Embryonic facial prominence (tissue), 1 donor: ENCODE measurements around the gene RECQL.
"Not testable (repeated sequence)": the region's sequence is repeated elsewhere in the genome, so short reads cannot be mapped to it uniquely, and the experiment has no call there.

Source experiments
- DNase-seq: peaks from one replicate; pipeline ENCODE4 v3.0.0-alpha.2; 2016; ENCODE audit errors: extremely low spot score

Gene RECQL

GRCh38 chr12:21502164-21502496, 695 bp upstream of the RECQL start:
- DNase-seq: no peak

- no peak for DNase-seq
Observed at GRCh38 chr12:21500786-21501257, 613 bp downstream of the RECQL start.

- no peak for DNase-seq
Observed at GRCh38 chr12:21499765-21500164, 1.7 kb downstream of the RECQL start.

GRCh38 chr12:21485998-21486397, 15.4 kb downstream of the RECQL start:
- no peak for DNase-seq

- DNase-seq: no peak
Observed at GRCh38 chr12:21483531-21483930, 17.9 kb downstream of the RECQL start.

- no peak for DNase-seq
Observed at GRCh38 chr12:21478756-21479455, 22.5 kb downstream of the RECQL start.

GRCh38 chr12:21476949-21477348, 24.5 kb downstream of the RECQL start:
- no peak for DNase-seq

- no peak for DNase-seq
Observed at GRCh38 chr12:21475552-21475951, 25.9 kb downstream of the RECQL start.

- no peak for DNase-seq
Observed at GRCh38 chr12:21472197-21472823, 29.1 kb downstream of the RECQL start.

GRCh38 chr12:21471294-21471693, 30.1 kb downstream of the RECQL start:
- DNase-seq: no peak

- not testable (repeated sequence) for DNase-seq
Observed at GRCh38 chr12:21467334-21467733, 34.1 kb downstream of the RECQL start.

GRCh38 chr12:21459474-21459873, 42.0 kb downstream of the RECQL start:
- DNase-seq: no peak

- no peak for DNase-seq
Observed at GRCh38 chr12:21456291-21456780, 45.1 kb downstream of the RECQL start.

- no peak for DNase-seq
Observed at GRCh38 chr12:21453312-21453852, 48.1 kb downstream of the RECQL start.

- no peak for DNase-seq
Observed at GRCh38 chr12:21451529-21451928, 49.9 kb downstream of the RECQL start.

- DNase-seq: no peak
Observed at GRCh38 chr12:21444193-21445146, 57.0 kb downstream of the RECQL start.

GRCh38 chr12:21439347-21439746, 62.1 kb downstream of the RECQL start:
- DNase-seq: no peak

- DNase-seq: no peak
Observed at GRCh38 chr12:21438643-21439042, 62.8 kb downstream of the RECQL start.

GRCh38 chr12:21434699-21435098, 66.7 kb downstream of the RECQL start:
- no peak for DNase-seq

GRCh38 chr12:21433525-21433924, 67.9 kb downstream of the RECQL start:
- DNase-seq: no peak

GRCh38 chr12:21429994-21430393, 71.4 kb downstream of the RECQL start:
- no peak for DNase-seq

GRCh38 chr12:21428241-21428640, 73.2 kb downstream of the RECQL start:
- no peak for DNase-seq
